Subcutaneous adipose tissue (tissue), 4 donors: Measurements from ENCODE around the gene NACC1. TPM values are rescaled to one million over a fixed set of nuclear protein-coding genes. Genes with fewer than 3 reads are reported as not detected.

Experiments
- total RNA-seq, 4 donors: library from RNA; depleted of rRNA; stranded (reverse); fragments of >200 nt; gene quantifications; one replicate each; pipeline ENCODE4 v1.1.0, GENCODE V29; 2016
- TF ChIP-seq, protein P1 (sequence below): fragments of 450-650 bp; IDR thresholded peaks from one replicate; pipeline ENCODE4 v1.5.1; 2016; ENCODE audit warnings: low read depth, mild to moderate bottlenecking, control low read depth, antibody characterized with exemption, moderate library complexity

The NACC1 gene
- total RNA-seq, 4 donors from 2014 or later: 8.5 to 13.6 (median 9.7) TPM

DNA sequence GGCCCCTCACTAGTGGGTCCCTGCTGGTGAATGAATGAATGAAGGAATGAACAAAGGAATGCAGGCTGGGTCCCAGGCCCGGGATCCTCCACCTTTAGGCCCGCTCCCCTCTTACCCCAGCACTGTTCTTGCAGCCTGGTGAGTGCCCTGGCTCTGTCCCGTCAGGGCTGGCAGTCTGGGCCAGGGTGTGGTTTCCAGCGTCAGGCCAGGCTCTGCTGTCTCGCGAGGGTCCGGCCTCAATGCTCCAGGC, 15.7 kb upstream of the NACC1 start:
- TF ChIP-seq, protein P1, sequence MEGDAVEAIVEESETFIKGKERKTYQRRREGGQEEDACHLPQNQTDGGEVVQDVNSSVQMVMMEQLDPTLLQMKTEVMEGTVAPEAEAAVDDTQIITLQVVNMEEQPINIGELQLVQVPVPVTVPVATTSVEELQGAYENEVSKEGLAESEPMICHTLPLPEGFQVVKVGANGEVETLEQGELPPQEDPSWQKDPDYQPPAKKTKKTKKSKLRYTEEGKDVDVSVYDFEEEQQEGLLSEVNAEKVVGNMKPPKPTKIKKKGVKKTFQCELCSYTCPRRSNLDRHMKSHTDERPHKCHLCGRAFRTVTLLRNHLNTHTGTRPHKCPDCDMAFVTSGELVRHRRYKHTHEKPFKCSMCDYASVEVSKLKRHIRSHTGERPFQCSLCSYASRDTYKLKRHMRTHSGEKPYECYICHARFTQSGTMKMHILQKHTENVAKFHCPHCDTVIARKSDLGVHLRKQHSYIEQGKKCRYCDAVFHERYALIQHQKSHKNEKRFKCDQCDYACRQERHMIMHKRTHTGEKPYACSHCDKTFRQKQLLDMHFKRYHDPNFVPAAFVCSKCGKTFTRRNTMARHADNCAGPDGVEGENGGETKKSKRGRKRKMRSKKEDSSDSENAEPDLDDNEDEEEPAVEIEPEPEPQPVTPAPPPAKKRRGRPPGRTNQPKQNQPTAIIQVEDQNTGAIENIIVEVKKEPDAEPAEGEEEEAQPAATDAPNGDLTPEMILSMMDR: no peak

DNA sequence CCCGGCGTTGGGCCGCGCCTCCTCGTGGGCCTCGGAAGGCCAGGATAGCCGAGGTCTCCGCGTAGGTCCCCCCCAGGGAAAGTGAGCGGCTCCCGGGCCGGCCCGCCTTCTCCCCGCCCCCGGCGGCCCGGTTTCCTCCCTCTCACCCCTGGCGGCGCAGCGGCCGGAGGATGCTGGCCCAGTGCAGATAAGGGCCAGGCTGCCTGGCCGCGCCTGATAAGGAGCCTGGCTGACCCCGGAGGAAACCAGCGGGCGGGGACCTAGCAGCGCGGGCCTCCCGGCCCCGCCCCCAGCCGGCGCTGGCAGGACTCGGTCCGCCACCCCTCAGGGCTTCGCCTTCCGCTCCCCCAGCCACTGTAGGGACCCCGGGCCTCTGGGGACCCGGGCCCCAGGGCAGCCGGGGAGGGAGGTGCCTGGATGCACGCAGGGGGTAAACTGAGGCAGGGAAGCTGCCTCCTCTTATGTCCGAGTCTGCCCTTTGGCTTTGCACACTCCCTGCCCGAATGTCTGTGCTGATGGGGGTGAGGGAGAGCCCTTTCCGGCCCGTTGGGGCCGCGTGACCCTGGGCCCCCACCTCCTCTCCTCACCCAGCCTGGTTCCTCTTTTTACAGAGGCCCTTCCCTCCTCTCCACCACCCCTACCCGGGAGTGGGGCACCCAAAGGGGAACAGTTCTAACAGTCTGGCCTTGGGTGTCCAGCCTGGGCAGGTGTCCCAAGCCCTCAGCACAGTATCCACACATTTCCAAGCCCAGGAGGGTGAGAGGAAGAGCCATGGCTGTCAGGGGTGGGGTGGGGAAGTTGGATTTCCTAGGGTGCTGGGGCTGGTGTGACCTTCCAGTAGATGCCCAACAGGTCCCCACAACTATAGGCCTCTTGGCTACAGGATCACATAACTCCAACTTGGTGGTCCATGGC, 15.1 kb upstream of the NACC1 start, which contains the start of gene LYL1:
TSS of gene LYL1 (minus strand) at position 193 of the 915 bp plus-strand sequence. CDS start 1,687 bp downstream, outside the sequence.
- TF ChIP-seq, protein P1: no peak

DNA sequence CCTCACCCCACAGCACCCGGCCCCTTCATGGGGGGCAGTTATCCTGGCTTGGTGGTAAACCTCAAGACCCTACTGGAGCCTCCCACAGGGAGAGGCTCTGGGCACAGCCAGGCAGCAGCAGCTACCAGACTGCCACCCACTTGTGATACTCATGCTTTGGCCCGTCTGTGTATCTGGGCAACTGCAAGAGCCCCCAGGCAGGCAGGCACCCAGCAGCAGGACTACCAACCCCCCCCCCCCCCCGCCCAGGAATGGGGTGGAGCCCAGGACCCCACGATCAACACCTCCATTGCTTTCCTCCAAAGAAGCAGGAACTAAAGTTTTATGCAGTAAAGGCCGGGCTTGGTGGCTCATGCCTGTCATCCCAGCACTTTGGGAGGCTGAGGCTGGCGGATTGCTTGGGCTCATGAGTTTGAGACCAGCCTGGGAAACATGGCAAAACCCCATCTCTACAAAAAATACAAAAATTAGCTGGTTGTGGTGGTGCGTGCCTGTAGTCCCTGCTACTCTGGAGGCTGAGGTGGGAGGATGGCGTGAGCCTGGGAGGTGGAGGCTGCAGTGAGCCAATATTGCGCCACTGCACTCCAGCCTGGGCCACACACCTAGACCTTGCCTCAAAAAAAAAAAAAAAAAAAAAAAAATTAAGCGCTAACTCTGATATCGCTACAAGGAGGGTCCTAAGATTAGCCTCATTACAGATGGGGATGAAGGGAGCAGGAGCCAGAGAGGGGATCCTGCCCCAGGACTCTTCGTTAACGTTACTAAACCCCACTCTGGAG, 14.3 kb upstream of the NACC1 start:
- TF ChIP-seq, protein P1: no peak

DNA sequence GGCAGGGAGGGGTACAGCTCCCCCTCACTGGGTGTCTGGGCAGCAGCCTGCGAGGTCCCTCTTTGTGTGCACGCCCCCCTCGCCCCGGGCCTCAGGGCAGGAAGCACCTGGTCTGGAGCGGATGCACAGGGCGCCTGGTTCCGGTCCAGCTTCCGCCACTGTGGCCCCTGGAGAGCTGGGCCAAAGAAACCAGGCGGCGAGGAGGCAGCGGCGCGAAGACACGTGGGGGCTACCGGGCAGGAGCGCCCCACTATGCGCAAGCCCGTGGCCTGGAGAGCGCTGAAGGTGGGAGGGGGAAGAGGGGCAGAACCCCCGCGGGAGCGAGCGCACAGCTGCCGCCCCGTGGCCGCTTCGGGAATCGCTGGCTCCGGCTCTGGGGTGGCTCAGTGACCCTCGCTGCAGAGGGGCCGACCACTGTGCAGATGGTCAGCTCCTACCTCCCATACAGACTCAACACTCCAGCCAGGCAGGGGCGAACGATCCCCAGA, 13.7 kb upstream of the NACC1 start:
- TF ChIP-seq, protein P1: no peak

GRCh38 chr19:13104848-13105711, 13.0 kb upstream of the NACC1 start:
- TF ChIP-seq, protein P1: no peak

DNA sequence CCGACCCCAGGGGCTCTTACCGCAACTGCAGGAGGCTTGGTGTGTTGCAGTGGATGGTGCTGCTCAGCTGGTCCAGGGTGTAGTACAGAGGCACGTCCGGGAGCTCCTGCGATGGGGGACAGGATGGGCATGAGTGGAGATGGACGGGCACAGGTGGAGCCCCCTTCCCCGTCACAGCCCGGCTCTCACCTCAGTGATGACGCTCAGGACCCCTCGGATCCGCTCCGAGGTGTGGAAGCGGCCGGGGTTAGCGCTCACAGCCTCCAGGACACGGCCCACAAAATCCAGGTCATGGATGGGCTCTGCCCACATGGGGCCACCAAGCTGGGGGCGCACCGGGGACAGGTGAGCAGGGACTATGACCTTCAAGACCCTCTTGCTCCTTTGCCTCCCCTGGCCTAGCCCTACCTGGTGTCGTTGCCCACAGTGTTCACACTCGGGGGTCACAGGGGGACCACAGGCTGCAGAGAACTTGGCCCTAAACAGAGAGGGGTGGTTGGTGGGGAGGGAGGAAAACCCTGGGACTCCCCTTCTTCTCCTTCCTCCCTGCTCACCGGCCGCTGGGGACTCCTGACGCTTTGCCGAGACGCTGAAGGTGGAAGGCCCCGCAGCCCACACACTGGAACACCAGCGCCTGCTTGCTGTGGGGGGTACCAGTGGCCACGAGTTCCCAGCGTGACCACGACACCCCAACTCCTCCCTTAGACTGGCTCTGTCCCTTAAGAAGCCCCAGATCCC, 8.5 kb upstream of the NACC1 start:
- TF ChIP-seq, protein P1: no peak
